MM.1S (cell line): ENCODE data around the gene TMEM101.
"Not testable (repeated sequence)": the region's sequence is repeated elsewhere in the genome, so short reads cannot be mapped to it uniquely, and the experiment has no call there.

ENCODE experiments used
- DNase-seq: peaks from one replicate; pipeline ENCODE4 v3.0.0-alpha.2; 2015
- H2AFZ ChIP-seq: fragments of 300-600 bp; sonication (generic); 2 replicates; pipeline ENCODE4 v1.6.0; 2016; ENCODE audit warnings: antibody characterized with exemption, low read length
- H3F3A ChIP-seq: fragments of 300-600 bp; sonication (generic); 2 replicates; pipeline ENCODE4 v1.6.1; 2016; ENCODE audit warnings: mild to moderate bottlenecking, antibody characterized with exemption, low read length, moderate library complexity, mixed read lengths; ENCODE audit not compliant: insufficient read depth
- H3K27ac ChIP-seq: fragments of 300-600 bp; sonication (generic); 2 replicates; pipeline ENCODE4 v1.5.1; 2016; ENCODE audit warnings: mild to moderate bottlenecking, low read length
- H3K27me3 ChIP-seq: fragments of 300-600 bp; sonication (generic); replicated peaks from 2 replicates; pipeline ENCODE4 v1.6.0; 2016; ENCODE audit warnings: low read length; ENCODE audit not compliant: insufficient read depth
- H3K36me3 ChIP-seq: fragments of 300-600 bp; sonication (generic); replicated peaks from 2 replicates; pipeline ENCODE4 v1.6.1; 2016; ENCODE audit warnings: mild to moderate bottlenecking, low read length, mixed read lengths; ENCODE audit not compliant: insufficient read depth
- H3K4me1 ChIP-seq: fragments of 300-600 bp; sonication (generic); 2 replicates; pipeline ENCODE4 v1.6.1; 2016; ENCODE audit warnings: low read length, mixed read lengths
- H3K4me2 ChIP-seq: fragments of 300-600 bp; sonication (generic); 2 replicates; pipeline ENCODE4 v1.6.0; 2016; ENCODE audit warnings: low read depth, low read length
- H3K4me3 ChIP-seq: fragments of 300-600 bp; sonication (generic); 2 replicates; pipeline ENCODE4 v1.5.1; 2016; ENCODE audit warnings: low read length, mixed read lengths
- H3K79me2 ChIP-seq: fragments of 300-600 bp; sonication (generic); 2 replicates; pipeline ENCODE4 v1.6.1; 2016; ENCODE audit warnings: mixed run types, low read length, mixed read lengths
- H3K9ac ChIP-seq: fragments of 300-600 bp; sonication (generic); 2 replicates; pipeline ENCODE4 v1.6.1; 2016; ENCODE audit warnings: low read length, mixed read lengths
- H3K9me2 ChIP-seq: fragments of 300-600 bp; sonication (generic); replicated peaks from 2 replicates; pipeline ENCODE4 v1.6.1; 2016; ENCODE audit warnings: mild to moderate bottlenecking, low read length, mixed read lengths; ENCODE audit not compliant: insufficient read depth
- H3K9me3 ChIP-seq: fragments of 300-600 bp; sonication (generic); replicated peaks from 2 replicates; pipeline ENCODE4 v1.6.1; 2016; ENCODE audit warnings: mild to moderate bottlenecking, low read length, mixed read lengths; ENCODE audit not compliant: insufficient read depth
- H4K20me1 ChIP-seq: fragments of 300-600 bp; sonication (generic); 2 replicates; pipeline ENCODE4 v1.6.1; 2016; ENCODE audit warnings: mild to moderate bottlenecking, low read length, moderate library complexity, mixed read lengths; ENCODE audit not compliant: insufficient read depth
- EZH2 ChIP-seq: fragments of 300-600 bp; sonication (generic); optimal IDR thresholded peaks from 2 replicates; pipeline ENCODE3; 2017; ENCODE audit warnings: low read depth, mild to moderate bottlenecking, antibody characterized with exemption, low read length, mixed read lengths
- EZH2phosphoT487 ChIP-seq: fragments of 300-600 bp; sonication (generic); IDR thresholded peaks from 2 replicates; pipeline ENCODE4 v1.6.1; 2018; ENCODE audit warnings: antibody characterized with exemption, low read length
- TF ChIP-seq, protein P1 (sequence below): fragments of 300-600 bp; sonication (generic); IDR thresholded peaks from 2 replicates; pipeline ENCODE4 v1.5.1; 2016; ENCODE audit warnings: antibody characterized with exemption, low read length, mixed read lengths

TMEM101 gene

DNA sequence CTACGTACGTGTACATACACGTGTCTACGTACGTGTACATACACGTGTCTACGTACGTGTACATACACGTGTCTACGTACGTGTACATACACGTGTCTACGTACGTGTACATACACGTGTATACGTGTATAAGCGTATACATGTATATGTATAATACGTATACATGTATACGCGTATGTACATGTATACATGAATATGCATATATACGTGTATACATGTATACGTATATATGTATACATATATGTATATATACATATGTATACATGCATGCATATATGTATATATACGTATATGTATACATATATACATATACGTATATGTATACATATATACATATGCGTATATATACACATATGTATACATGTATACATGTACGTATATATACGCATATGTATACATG lies 38.9 kb downstream of the TMEM101 start:
- Histone ChIP-seq H3F3A (no peaks in the 10 kb centered on the region), H3K36me3 (no peaks in the 10 kb centered on the region), H2AFZ (no peak overlapping the region), H3K4me1 (no peaks in the 10 kb centered on the region), H3K4me3 (no peak overlapping the region), H3K9me2 (no peaks in the 10 kb centered on the region), H3K9me3 (no peaks in the 10 kb centered on the region), H3K27ac (no peak overlapping the region), H3K9ac (no peak overlapping the region), H3K4me2 (no peak overlapping the region), H3K27me3 (no peaks in the 10 kb centered on the region; the same call in 1 of the 2 replicates), H4K20me1 (no peaks in the 10 kb centered on the region), H3K79me2 (no peaks in the 10 kb centered on the region)
- TF ChIP-seq EZH2 (no peak), EZH2phosphoT487 (no peak)
- TF ChIP-seq, protein P1, sequence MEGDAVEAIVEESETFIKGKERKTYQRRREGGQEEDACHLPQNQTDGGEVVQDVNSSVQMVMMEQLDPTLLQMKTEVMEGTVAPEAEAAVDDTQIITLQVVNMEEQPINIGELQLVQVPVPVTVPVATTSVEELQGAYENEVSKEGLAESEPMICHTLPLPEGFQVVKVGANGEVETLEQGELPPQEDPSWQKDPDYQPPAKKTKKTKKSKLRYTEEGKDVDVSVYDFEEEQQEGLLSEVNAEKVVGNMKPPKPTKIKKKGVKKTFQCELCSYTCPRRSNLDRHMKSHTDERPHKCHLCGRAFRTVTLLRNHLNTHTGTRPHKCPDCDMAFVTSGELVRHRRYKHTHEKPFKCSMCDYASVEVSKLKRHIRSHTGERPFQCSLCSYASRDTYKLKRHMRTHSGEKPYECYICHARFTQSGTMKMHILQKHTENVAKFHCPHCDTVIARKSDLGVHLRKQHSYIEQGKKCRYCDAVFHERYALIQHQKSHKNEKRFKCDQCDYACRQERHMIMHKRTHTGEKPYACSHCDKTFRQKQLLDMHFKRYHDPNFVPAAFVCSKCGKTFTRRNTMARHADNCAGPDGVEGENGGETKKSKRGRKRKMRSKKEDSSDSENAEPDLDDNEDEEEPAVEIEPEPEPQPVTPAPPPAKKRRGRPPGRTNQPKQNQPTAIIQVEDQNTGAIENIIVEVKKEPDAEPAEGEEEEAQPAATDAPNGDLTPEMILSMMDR, result no peak
- no peak for DNase-seq

- Histone ChIP-seq H3K27ac (no peak overlapping the region), H3K9ac (no peak overlapping the region), H3F3A (no peaks in the 10 kb centered on the region), H3K27me3 (no peaks in the 10 kb centered on the region; the same call in 1 of the 2 replicates), H3K4me2 (no peak overlapping the region), H4K20me1 (no peaks in the 10 kb centered on the region), H3K9me2 (no peaks in the 10 kb centered on the region), H3K4me1 (no peaks in the 10 kb centered on the region), H2AFZ (no peak overlapping the region), H3K36me3 (no peaks in the 10 kb centered on the region), H3K79me2 (no peaks in the 10 kb centered on the region), H3K9me3 (no peaks in the 10 kb centered on the region), H3K4me3 (no peak overlapping the region)
- DNase-seq, result no peak
- no peak for TF ChIP-seq EZH2
- TF ChIP-seq, protein P1, result no peak
Measured at GRCh38 chr17:43974382-43975266, 40.1 kb downstream of the TMEM101 start.

GRCh38 chr17:43972444-43973212 lies 42.1 kb downstream of the TMEM101 start:
- DNase-seq, H3K36me3 ChIP-seq, H3K4me3 ChIP-seq, H3K4me2 ChIP-seq, H3K79me2 ChIP-seq, H2AFZ ChIP-seq, H3F3A ChIP-seq, H3K27me3 ChIP-seq, H3K9me3 ChIP-seq, H4K20me1 ChIP-seq, H3K9ac ChIP-seq, H3K4me1 ChIP-seq, H3K9me2 ChIP-seq, H3K27ac ChIP-seq: not testable (repeated sequence)

GRCh38 chr17:43971436-43971835 lies 43.3 kb downstream of the TMEM101 start:
- H3K36me3 ChIP-seq, H3K27ac ChIP-seq, H3F3A ChIP-seq, H3K9me3 ChIP-seq, H2AFZ ChIP-seq, H3K4me2 ChIP-seq, H3K4me1 ChIP-seq, H3K9ac ChIP-seq, DNase-seq, H3K4me3 ChIP-seq, H4K20me1 ChIP-seq, H3K9me2 ChIP-seq, H3K79me2 ChIP-seq, H3K27me3 ChIP-seq: not testable (repeated sequence)
